Neural crest cell (in vitro differentiated cells): ENCODE measurements around the gene RAD54L. TPM values are rescaled to one million over a fixed set of nuclear protein-coding genes. Genes with fewer than 3 reads are reported as not detected.
"Not testable (repeated sequence)": the region's sequence is repeated elsewhere in the genome, so short reads cannot be mapped to it uniquely, and the experiment has no call there.

Source experiments
- DNase-seq: peaks from one replicate; pipeline ENCODE4 v3.0.0; 2021; ENCODE audit warnings: low read depth, mixed read lengths, low spot score
- H3K27ac Mint-ChIP-seq: one replicate; pipeline ENCODE4 v1.8.0; 2021; ENCODE audit warnings: mild to moderate bottlenecking, mixed read lengths; ENCODE audit not compliant: unreplicated experiment
- H3K27me3 Mint-ChIP-seq: 2 replicates; pipeline ENCODE4 v1.8.0; 2021; ENCODE audit warnings: low read depth, mild to moderate bottlenecking, mixed read lengths
- H3K36me3 Mint-ChIP-seq: 2 replicates; pipeline ENCODE4 v1.8.0; 2021; ENCODE audit warnings: low read depth, mild to moderate bottlenecking, mixed read lengths
- H3K4me1 Mint-ChIP-seq: 2 replicates; pipeline ENCODE4 v1.8.0; 2021; ENCODE audit warnings: mixed read lengths
- H3K4me3 Mint-ChIP-seq: one replicate; pipeline ENCODE4 v1.8.0; 2021; ENCODE audit warnings: mild to moderate bottlenecking, mixed read lengths
- H3K9me3 Mint-ChIP-seq: 2 replicates; pipeline ENCODE4 v1.8.0; 2021; ENCODE audit warnings: mixed read lengths
- CTCF ChIP-seq: fragments of 200-600 bp; sonication (generic); conservative IDR thresholded peaks from 2 replicates; pipeline ENCODE4 v1.5.0; 2021; ENCODE audit warnings: antibody characterized with exemption, mild to moderate bottlenecking
- total RNA-seq: library from RNA; stranded (reverse); gene quantifications from 2 replicates; pipeline ENCODE4 v1.2.1, GENCODE V29; 2021

Gene RAD54L
- total RNA-seq, 1 donor from 2014 or later: 55.8 TPM

GRCh38 chr1:46218443-46218842, 29.1 kb upstream of the RAD54L start:
- no peak overlapping the region for H3K27ac Mint-ChIP-seq

GRCh38 chr1:46219551-46220520, 27.7 kb upstream of the RAD54L start:
- no peak for TF ChIP-seq CTCF
- peaks cover 49% of the 10 kb centered on the region for H3K4me1 Mint-ChIP-seq
- peaks cover 7% of the 10 kb centered on the region for H3K36me3 Mint-ChIP-seq
- no peak overlapping the region for H3K4me3 Mint-ChIP-seq
- no peaks in the 10 kb centered on the region for H3K27me3 Mint-ChIP-seq
- DNase-seq: no peak
- peaks cover 3% of the 10 kb centered on the region for H3K9me3 Mint-ChIP-seq
- peak overlapping the region; percentile 44 for H3K27ac Mint-ChIP-seq

More at GRCh38 chr1:46218443-46218842, 29.1 kb upstream of the RAD54L start:
- Mint-ChIP-seq H3K4me1 (peaks cover 40% of the 10 kb centered on the region), H3K4me3 (no peak overlapping the region), H3K36me3 (peaks cover 7% of the 10 kb centered on the region), H3K27me3 (no peaks in the 10 kb centered on the region), H3K9me3 (peaks cover 3% of the 10 kb centered on the region)
- DNase-seq: no peak
- TF ChIP-seq CTCF: no peak

GRCh38 chr1:46220808-46221207, 26.8 kb upstream of the RAD54L start:
- peak overlapping the region; percentile 64 for H3K27ac Mint-ChIP-seq
- H3K9me3 Mint-ChIP-seq: no peaks in the 10 kb centered on the region
- H3K27me3 Mint-ChIP-seq: no peaks in the 10 kb centered on the region
- no peak overlapping the region for H3K4me3 Mint-ChIP-seq
- no peak for DNase-seq
- H3K4me1 Mint-ChIP-seq: peaks cover 55% of the 10 kb centered on the region
- no peak for TF ChIP-seq CTCF
- peaks cover 4% of the 10 kb centered on the region for H3K36me3 Mint-ChIP-seq

GRCh38 chr1:46221749-46222148, 25.8 kb upstream of the RAD54L start:
- Mint-ChIP-seq H3K4me3 (peak overlapping the region; percentile 73), H3K9me3 (no peaks in the 10 kb centered on the region), H3K27me3 (no peaks in the 10 kb centered on the region), H3K27ac (peak overlapping the region; percentile 64), H3K4me1 (peaks cover 55% of the 10 kb centered on the region), H3K36me3 (peaks cover 2% of the 10 kb centered on the region)
- peak; percentile 71 for DNase-seq
- TF ChIP-seq CTCF: no peak

GRCh38 chr1:46223055-46223454, 24.5 kb upstream of the RAD54L start:
- Mint-ChIP-seq H3K4me3 (peak overlapping the region; percentile 36), H3K4me1 (peaks cover 55% of the 10 kb centered on the region)
- not testable (repeated sequence) for H3K27me3 Mint-ChIP-seq, H3K9me3 Mint-ChIP-seq, DNase-seq, H3K27ac Mint-ChIP-seq, H3K36me3 Mint-ChIP-seq

- peak; percentile 95 for TF ChIP-seq CTCF
- Mint-ChIP-seq H3K27ac (peak overlapping the region; percentile 14), H3K36me3 (no peaks in the 10 kb centered on the region), H3K4me1 (peaks cover 55% of the 10 kb centered on the region), H3K9me3 (no peaks in the 10 kb centered on the region), H3K27me3 (no peaks in the 10 kb centered on the region), H3K4me3 (peak overlapping the region; percentile 36)
- peak; percentile 61 for DNase-seq
Observed at GRCh38 chr1:46223472-46223943, 24.1 kb upstream of the RAD54L start.
